ENCODE measurements around the gene GBX1. TPM values are rescaled to one million over a fixed set of nuclear protein-coding genes. Genes with fewer than 3 reads are reported as not detected.

The GBX1 gene
- polyA plus RNA-seq, 2 of the 4 experiments (the other 2 are of a cell fraction) = not detected

- Histone ChIP-seq H3K4me1 (no peaks in the 10 kb centered on the region), H3K9me3 (no peaks in the 10 kb centered on the region), H3K4me3 (no peak overlapping the region), H3K4me2 (no peak overlapping the region), H3K27ac (no peak overlapping the region)
- ATAC-seq (no peak), FAIRE-seq (no peak), DNase-seq (ENCODE audit: low read depth in 1 of 2, low spot score in 1 of 2) (no peak)
- ChIA-PET CTCF (interaction anchor here (0.6 to 5.1 kb wide), 16 partner anchors 9 to 231 kb away, joined by 3 to 25 read pairs (median 4); partner anchors contain the start of gene GBX1), POLR2A (no interaction called here)
- TF ChIP-seq POLR2A (IDR thresholded peaks at IDR 0.05; ENCODE audit: low read length) = no peak
- no peak for TF ChIP-seq POLR2AphosphoS2 (conservative IDR thresholded peaks at IDR 0.05; ENCODE audit: low read length)
- no peak for TF ChIP-seq FOXS1 (CRISPR knock-in tag; IDR thresholded peaks at IDR 0.05)
- no peak for TF ChIP-seq KDM5A (IDR thresholded peaks at IDR 0.05)
- 94% methylated on average over 17 of the region's 28 CpGs for WGBS (ENCODE audit: missing lambda C conversion rate)
Measured at GRCh38 chr7:151129117-151129959, 38.2 kb downstream of the GBX1 start.

GRCh38 chr7:151128716-151129115, 38.8 kb downstream of the GBX1 start:
- Histone ChIP-seq H3K9me3 (no peaks in the 10 kb centered on the region), H3K4me3 (no peak overlapping the region), H3K4me1 (no peaks in the 10 kb centered on the region), H3K4me2 (no peak overlapping the region), H3K27ac (no peak overlapping the region)
- no peak for DNase-seq (ENCODE audit: low read depth in 1 of 2, low spot score in 1 of 2)
- WGBS (ENCODE audit: missing lambda C conversion rate) = 84% methylated on average over 8 of the region's 8 CpGs
- TF ChIP-seq CBX8 (IDR thresholded peaks at IDR 0.05) (no peak), CTCF (IDR thresholded peaks at IDR 0.05) (no peak), ZNF302 (CRISPR knock-in tag; IDR thresholded peaks at IDR 0.05) (no peak), PBX3 (IDR thresholded peaks at IDR 0.05) (no peak), ZFP36 (IDR thresholded peaks at IDR 0.05; ENCODE audit: borderline replicate concordance, partially characterized antibody) (no peak), JUN (IDR thresholded peaks at IDR 0.05) (no peak), FOSL2 (IDR thresholded peaks at IDR 0.05) (no peak), FOSL2 (CRISPR knock-in tag; IDR thresholded peaks at IDR 0.05) (no peak), CBX2 (IDR thresholded peaks at IDR 0.05; ENCODE audit: borderline replicate concordance, low read depth) (no peak), RAD21 (conservative IDR thresholded peaks at IDR 0.05 in 1 of 2, IDR thresholded peaks at IDR 0.05 in 1 of 2) (no peak), NFE2L2 (conservative IDR thresholded peaks at IDR 0.05; ENCODE audit: low read length) (no peak), HOXB13 (CRISPR knock-in tag; IDR thresholded peaks at IDR 0.05; ENCODE audit: low read depth) (no peak), RFX5 (IDR thresholded peaks at IDR 0.05) (no peak), ATOH8 (CRISPR knock-in tag; IDR thresholded peaks at IDR 0.05; ENCODE audit: low read depth) (no peak)
- no peak for ATAC-seq
- CTCF ChIA-PET = interaction anchor here (0.6 to 5.1 kb wide), 13 partner anchors 11 to 230 kb away, joined by 3 to 25 read pairs (median 3); partner anchors contain the start of gene GBX1
- POLR2A ChIA-PET = no interaction called here
- no peak for FAIRE-seq

- Histone ChIP-seq H3K9me3 (no peaks in the 10 kb centered on the region), H3K27ac (no peak overlapping the region), H3K4me2 (no peak overlapping the region), H3K4me3 (no peak overlapping the region), H3K4me1 (no peaks in the 10 kb centered on the region)
- DNase-seq (ENCODE audit: low read depth in 1 of 2, low spot score in 1 of 2) (no peak), ATAC-seq (no peak), FAIRE-seq (no peak)
- TF ChIP-seq POLR2A (IDR thresholded peaks at IDR 0.05; ENCODE audit: low read length) = no peak
- no peak for TF ChIP-seq KDM1A (IDR thresholded peaks at IDR 0.05; ENCODE audit: low read depth)
- TF ChIP-seq TP53 (CRISPR knock-in tag; IDR thresholded peaks at IDR 0.05) = no peak
- TF ChIP-seq NFE2L2 (conservative IDR thresholded peaks at IDR 0.05; ENCODE audit: low read length) = no peak
- 85% methylated on average over 14 of the region's 14 CpGs for WGBS (ENCODE audit: missing lambda C conversion rate)
- ChIA-PET POLR2A (no interaction called here), CTCF (interaction anchor here (0.6 to 5.1 kb wide), 12 partner anchors 11 to 230 kb away, joined by 3 to 63 read pairs (median 3); partner anchors contain the start of gene GBX1)
Measured at GRCh38 chr7:151128144-151128543, 39.4 kb downstream of the GBX1 start.
